A172 (cell line): ENCODE data around the gene SEC31B. TPM values are rescaled to one million over a fixed set of nuclear protein-coding genes. Genes with fewer than 3 reads are reported as not detected.

Source experiments
- DNase-seq: peaks from one replicate; pipeline ENCODE4 v3.0.0-alpha.2; 2015; ENCODE audit warnings: low spot score
- total RNA-seq: library from RNA; depleted of rRNA; stranded (reverse); fragments of >200 nt; shearing (Covaris generic); gene quantifications from 2 replicates; pipeline ENCODE4 v1.2.3, GENCODE V29; 2014

The SEC31B gene
- total RNA-seq, 1 experiment from 2014 or later = 1.4 TPM

DNA sequence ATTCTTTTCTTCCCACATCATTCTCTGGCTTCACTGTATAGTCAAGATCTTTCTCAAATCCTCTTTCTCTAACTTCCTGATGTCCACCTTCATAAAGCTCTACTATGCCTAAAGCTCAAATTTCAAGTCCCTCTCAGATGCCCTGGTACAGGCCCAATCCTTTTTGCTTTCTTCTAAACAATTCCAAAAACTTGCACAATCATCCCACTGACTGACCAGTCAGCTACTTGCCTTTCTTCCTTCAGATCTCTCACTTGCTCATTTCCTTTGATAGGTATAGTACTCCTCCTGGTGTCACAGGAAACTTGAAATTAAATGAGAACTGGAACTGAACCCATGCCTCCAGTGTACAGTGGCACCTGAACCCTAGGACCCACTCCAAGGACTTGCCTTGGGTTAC, 18.2 kb downstream of the SEC31B start:
- DNase-seq = no peak

DNA sequence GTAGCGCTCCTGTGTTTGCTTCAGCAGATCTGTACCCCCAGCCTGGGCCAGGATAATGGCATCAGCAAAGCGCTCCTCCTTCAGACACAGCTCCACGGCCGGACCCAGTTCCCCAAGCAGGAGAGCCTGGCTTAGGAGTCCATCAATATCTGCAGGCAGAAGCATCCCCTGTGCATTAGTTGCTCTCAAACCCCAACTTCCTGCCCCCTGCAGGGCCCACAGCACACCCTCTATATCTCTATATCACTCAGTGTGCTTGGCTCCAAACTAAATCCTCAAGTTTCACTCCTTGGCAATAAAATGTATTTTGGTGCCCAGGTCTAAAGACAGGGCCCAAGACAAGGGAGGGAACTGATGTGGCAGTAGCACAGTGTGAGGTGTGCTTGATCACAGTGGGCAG, 21.6 kb downstream of the SEC31B start:
- DNase-seq = no peak

DNA sequence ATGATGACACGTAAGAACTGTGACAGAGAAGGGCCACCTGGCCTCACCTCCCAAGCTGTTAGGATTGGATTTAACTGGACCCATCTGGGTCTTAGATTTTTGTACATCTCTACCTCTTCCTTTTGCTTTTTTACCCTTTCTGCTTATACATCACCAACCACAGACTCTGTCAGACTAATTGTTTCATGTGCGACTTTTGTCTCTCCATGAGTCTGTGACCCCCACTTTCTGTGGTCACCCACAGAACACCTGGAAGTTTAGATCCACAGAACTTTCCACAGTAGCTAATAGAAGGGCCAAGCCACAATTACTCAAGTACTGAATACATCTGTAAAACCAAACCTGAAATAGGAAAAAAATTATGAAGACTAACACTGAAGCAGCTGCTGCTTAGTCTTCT, 23.1 kb downstream of the SEC31B start:
- DNase-seq = no peak

DNA sequence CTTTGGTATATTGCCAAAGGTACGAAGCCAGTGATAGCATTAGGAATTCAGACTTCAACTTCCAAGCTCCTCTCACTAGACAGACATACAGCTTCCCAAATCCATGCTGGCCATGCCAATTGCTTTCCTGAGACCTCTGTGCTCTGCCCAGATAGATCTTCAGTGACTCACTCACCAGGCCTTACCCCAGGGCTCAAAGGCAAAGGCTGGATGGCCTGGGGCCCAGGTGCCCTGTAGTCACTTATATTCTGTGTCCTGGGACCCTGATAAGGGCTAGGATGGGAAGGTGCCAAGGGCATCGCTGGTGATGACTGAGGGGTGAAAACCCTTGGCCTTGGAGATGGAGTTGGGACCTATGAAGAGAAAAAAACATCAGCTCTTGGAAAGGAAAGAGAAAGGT, 29.1 kb downstream of the SEC31B start:
- no peak for DNase-seq

DNA sequence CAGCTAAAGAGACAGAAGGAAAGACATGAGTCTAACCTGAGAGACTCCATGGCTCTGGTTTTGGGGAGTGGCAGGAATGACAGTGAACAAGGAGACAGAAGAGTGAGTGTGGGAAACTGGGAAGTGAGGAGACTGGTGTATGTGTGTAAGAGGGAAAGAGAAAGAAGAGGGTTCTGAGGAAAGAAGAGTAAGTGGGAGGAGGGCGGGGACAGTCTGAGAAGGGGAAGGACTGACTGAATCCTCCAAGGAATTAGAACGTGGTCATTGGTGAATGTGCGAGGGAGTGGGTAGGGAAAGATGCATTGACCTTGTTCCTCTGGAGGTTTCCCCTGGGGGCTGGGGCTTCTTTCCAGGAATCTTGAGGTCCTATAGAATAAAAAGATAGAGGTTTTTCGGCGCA, 30.3 kb downstream of the SEC31B start:
- DNase-seq = no peak

DNA sequence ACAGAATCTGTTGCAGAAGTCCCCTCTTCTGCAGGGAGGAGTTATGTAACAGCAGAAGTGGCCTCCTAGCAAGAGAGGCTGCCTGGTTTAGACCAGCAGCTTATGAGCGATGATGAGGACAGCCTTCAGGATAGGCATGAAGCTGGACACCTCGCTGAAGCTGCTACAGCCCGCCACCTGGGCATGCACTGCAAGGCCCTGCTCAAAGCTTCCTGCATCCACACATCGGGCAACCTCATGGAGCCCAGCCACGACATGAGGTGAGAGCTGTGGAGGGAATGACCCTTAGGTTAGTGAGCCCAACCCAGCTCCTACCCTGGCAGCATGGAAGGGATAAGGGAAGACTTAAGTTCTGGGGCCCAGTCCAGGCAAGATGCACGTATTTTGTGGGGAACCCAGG, 32.1 kb downstream of the SEC31B start:
- DNase-seq = no peak

DNA sequence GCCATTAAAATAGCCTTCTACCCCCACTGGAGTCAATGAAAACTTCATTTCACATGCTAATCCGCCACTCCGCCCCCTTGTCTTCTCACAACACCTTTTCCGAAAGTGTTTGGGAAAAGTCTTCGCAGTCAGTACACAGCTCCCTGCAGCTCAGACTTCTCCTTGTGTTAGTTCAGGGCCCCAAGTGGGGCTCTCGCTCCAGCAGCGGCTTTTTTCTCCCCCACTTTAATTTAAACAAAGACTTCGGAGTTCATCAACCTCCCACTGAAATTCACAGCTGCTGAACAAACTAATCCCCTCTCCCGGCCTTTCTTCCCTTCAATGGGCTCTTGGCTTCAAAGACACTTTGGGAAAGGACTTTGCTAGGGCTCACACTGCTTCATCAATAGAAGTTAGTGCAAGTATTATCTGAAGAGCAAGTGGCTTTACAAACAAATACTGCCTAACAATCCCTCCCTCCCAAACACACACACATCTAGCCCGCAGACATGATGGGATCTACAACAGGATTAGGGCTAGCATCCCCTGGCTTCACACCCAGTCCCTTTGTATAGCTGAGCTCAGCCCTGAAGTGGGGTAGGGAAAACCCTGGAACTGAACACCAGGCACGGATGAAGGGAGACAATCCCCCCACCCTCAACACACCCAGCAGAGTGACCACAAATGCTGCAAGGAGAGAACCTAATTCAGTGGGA, 33.7 kb downstream of the SEC31B start:
- no peak for DNase-seq

DNA sequence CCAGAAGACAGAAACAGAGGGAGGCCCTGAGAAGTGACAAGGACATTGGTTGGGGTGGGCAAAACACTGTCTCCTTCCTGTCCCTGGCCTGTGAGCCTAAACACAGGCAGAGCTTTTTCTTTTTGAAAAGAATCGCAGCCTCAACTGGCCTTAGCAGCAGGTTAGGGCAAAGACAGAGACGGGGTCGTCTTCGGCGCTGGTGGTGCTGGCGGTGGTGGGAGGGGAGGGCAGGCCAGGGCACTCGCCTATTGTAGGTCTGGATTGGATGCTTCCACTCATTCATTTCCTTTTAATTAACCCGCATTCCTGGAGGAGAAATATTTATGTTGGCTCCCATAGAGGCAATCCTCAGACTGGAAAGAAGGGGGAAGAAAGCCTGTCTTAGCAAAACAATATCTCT, 34.3 kb downstream of the SEC31B start:
- no peak for DNase-seq

DNA sequence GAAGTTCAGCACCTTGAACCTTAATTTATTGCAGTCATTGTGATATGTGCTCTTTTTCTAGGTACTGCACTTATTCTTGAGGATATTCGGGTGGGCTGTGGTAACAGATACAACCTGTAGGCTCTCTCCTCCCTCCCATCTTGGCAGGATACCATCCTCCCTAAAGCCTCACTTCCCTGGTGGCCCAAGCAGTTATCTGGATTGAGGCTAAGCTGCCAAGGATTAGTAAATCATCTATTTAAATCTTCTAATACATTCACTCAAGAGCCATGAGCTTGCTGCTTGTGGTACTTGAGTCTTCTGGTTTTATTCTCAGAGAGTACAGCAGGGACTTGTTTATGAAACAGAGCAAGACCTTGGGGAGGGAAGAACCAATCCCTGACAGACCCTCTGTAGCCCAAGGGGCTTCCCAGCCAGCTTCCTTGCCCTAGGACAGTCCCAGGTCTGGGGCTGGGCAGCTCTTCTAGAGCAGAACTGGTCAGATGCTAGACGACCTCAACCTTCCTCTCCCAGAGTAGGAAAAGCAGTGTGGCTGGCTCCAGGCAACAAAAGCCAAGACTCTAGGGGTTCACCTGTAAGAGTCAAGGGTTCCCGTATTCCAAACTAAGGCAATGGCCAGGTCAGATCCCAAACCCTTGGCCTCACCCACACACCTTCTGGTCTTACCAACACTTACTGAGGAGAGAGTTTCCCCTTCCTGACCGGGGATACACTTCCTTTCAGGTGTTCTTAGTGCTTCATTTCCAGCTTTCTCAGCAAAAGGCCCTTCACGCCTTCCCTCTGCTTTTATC, 35.6 kb downstream of the SEC31B start:
- DNase-seq = no peak

DNA sequence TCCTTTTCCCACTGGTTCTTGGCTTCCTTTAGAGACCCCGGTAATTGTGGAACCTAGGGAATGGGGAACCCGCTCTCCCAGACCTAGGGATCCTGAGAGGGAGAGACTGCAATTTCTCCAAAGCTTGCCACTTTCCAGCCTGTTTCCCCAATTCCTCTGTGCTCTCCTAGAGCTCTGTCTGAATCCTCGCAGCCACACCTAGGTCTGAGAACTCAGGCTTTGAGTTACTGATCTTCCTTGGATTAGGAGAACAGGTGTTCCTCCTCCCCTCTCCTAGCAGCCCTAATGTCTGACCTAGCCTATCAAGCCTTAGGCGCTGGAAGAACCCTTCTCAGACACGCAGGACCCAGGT, 36.9 kb downstream of the SEC31B start:
- no peak for DNase-seq

DNA sequence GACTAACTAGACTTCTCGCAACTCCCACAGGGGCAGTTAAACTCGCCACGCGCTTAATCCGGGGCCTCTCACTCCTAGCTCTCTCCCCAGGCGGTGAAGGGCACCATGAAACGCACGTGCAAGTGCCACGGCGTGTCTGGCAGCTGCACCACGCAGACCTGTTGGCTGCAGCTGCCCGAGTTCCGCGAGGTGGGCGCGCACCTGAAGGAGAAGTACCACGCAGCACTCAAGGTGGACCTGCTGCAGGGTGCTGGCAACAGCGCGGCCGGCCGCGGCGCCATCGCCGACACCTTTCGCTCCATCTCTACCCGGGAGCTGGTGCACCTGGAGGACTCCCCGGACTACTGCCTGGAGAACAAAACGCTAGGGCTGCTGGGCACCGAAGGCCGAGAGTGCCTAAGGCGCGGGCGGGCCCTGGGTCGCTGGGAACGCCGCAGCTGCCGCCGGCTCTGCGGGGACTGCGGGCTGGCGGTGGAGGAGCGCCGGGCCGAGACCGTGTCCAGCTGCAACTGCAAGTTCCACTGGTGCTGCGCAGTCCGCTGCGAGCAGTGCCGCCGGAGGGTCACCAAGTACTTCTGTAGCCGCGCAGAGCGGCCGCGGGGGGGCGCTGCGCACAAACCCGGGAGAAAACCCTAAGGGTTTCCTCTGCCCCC, 37.4 kb downstream of the SEC31B start:
- peak; percentile 60 for DNase-seq

DNA sequence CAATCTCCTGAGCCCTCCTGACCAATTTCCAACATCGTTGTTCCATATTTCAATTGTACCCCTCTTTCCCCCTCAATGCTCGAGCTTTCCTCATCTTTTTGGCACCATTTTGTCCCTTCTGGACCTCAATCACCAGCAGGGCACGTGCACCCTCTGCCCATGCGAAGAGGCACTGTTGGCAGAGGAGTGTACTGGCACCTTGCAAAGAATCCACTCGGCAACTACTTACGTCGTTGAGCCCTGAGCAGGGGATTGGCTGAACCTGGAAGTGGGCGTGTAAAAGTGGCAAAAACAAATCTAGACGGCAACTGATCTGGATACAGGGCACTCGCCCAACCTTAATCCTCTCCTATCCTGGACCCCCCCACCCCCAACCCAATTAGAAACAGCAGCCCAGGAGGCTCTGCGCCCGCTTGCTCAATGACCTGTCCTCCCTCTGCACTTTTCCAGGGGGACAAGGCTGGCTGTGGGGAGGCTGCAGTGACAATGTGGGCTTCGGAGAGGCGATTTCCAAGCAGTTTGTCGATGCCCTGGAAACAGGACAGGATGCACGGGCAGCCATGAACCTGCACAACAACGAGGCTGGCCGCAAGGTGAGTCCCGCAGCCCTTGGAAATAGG, 38.1 kb downstream of the SEC31B start:
- DNase-seq = peak; percentile 90

DNA sequence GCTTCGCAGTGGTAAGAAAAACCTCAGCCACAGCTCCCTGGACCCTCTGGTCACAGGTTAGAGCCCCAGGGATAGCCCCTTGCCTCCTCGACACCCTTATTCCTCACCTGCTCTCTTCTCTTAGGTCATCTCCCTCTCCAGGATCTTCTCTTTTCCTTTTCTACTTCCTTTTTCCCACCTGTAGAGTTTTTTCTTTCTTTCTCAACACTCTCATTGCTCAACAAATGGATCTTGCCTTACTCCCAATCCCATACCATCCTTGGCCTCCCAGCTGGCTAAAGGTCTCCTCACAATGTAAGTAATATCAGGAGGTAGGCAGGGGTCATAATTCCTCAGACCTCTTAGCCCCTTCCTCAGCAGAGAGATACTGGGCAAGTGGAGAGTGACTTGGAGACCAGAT, 39.7 kb downstream of the SEC31B start:
- no peak for DNase-seq

DNA sequence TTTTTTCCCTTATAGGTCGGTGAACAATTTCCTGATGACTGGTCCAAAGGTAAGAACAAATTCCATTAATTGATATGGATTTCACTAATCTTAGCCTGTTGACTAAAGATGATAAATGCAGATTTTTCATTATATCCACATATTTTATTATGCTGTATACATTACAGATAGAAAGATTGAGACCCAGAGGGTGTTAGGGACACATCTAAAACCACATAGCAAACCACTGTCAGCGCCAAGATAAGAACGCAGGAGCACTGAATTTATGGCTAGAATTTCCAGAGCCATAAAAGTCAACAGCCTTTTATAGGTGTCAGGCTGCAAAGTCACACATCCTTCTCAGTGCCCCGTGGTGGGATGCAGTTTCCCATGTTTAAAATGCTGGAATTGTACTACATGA, 40.6 kb downstream of the SEC31B start:
- DNase-seq = no peak

DNA sequence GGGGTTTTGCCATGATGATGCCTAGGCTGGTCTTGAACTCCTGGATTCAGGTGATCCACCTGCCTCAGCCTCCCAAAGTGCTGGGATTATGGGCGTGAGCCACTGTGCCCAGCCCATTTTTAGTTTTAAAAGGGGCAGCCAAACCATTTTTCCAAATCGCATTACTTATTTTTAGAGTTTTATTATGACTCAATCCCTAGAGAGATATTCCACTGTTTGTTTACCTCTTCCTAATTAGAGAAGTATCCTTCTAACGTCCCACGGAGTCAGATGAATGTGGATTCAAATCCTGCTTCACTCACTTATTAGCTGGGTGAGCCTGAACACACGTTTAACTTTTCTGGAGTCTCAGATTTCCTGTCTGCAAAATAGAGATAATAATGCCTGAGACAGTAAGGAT, 41.7 kb downstream of the SEC31B start:
- DNase-seq = no peak

DNA sequence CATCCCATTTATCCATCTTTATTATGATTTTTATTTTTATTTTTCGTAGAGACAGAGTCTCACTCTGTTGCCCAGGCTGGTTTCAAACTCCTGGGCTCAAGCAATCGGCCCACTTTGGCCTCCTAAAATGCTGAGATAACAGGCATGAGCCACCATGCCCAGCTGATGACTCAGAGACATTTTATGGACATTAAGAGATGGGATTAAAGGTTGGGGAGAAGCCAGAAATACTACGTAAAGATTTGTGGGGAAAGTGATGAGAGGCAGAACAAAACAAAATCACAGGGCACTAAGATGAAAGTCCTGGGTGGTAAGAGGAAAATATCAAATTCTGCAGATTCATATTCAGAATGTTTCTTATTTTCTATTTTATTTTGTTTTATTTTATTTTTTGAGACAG, 49.3 kb downstream of the SEC31B start:
- peak; percentile 73 for DNase-seq

DNA sequence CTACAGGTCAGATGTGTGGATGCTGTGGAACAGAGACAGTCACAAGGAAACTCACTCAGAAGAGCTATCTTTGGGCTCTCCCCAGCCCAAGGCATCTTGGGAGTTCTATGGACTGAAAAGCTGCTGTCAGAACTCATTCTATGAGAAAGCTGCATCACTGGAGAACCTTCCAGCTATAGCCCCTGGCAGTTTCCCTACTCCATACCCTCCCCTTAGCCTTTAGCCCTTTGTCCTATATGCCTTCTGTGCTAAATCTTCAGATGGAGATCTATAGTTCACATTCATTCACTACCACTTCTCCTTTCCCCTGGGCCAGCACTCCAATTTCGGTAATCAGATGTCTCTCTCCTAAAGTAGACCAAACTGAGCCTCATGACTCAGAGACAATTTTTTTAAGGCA, 49.9 kb downstream of the SEC31B start:
- DNase-seq = no peak

DNA sequence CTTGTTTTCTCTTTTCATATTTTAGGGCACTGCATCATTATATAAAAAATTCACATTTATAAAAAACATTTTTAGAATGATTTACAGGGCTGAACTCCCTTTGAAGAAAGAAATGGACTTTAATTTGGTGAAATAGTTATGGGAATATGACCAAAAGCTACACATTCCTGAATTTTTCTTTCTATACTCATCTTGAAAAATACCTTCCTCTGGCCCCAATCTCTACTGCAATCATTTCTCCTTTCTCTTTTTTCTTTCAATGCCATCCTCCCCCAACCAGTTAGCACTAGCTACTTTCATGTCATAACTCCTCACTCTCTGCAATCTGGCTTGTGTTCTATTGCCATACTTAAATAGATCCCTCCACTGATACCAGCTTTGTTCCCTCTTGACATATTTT, 50.7 kb downstream of the SEC31B start:
- DNase-seq = no peak

DNA sequence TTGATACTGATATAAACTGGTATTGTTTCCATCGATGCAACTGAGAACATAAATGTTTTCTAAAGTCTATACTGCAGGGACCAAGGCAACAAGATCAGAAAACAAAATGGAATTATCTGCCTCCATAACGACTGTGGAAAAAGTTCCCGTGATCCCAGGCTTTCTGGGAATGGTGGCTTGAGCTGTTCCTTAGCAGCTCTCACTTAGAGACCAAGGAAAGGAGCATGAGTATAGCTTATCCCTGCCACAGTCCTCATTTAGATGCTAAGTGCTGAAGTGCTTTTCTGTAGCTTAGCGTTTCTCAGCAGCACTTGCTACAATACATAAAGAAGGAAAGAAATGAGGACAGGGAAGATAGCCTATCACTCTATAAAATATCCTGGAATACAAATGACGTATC, 51.3 kb downstream of the SEC31B start:
- DNase-seq = no peak

DNA sequence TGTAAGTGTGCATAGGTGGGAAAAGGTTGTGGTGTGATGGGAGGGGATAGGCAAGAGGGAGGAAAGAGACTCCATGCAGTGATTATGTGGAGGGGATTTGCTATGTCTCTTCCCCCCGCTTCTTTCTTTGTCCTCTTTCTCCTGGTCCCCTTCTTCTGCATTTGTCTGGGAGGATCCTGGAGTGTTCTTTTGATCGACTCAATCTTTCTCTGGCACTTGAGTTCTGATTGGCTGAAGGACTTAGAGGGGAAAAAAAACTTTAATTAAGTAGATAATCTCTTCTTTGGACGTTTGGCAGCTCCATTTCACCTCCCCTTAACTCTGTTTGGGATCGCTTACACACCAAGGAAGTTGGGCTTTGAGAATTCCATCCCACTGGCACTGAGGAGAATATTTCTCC, 57.0 kb downstream of the SEC31B start, which contains the start of gene WNT8B:
Gene WNT8B, plus strand, starts transcription at position 301 of the 400 bp plus-strand sequence. CDS start 160 bp downstream, outside the sequence.
- no peak for DNase-seq

DNA sequence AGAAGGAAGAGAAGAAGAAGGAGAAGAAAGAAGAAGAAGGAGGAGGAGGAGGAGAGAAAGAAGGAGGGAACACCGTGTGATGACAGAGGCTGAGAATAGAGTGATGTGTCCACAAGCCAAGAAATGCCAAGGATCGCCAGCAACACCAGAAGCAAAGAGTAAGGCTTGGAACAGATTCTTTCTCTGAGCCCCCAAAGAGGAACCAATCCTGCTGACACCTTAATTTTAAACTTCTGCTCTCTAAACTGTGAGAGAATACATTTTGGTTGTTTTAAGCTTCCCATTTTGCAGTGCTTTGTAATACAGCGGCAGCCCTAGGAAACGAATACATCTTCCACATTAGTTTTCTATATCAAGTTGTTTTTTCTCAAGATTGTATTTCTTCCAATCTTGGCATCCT, 70.7 kb downstream of the SEC31B start:
- DNase-seq = no peak

DNA sequence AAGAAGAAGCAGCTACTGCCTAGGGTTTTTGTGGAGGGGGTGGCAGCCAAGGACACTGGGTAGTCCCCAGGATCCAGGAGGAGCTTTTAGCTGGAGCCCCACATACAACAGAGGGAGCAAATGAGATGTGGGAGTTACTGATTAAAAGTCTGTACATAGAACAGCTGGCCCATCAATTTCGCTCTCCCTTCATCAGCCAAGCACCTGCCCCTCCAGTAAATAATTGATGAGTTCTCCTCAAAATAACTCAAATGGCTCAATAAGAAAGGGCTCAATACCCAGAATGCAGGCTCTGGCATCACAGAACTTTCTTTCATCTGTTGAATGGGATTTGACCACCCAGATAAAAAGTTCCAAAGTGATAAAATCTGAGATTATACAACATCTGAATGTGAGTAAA, 72.0 kb downstream of the SEC31B start:
- DNase-seq = no peak
